ENCODE results near the gene RPH3AL. TPM values are rescaled to one million over a fixed set of nuclear protein-coding genes. Genes with fewer than 3 reads are reported as not detected.

The RPH3AL gene
- total RNA-seq, 2 donors from 2014 or later = 11.7 to 17.8 TPM

DNA sequence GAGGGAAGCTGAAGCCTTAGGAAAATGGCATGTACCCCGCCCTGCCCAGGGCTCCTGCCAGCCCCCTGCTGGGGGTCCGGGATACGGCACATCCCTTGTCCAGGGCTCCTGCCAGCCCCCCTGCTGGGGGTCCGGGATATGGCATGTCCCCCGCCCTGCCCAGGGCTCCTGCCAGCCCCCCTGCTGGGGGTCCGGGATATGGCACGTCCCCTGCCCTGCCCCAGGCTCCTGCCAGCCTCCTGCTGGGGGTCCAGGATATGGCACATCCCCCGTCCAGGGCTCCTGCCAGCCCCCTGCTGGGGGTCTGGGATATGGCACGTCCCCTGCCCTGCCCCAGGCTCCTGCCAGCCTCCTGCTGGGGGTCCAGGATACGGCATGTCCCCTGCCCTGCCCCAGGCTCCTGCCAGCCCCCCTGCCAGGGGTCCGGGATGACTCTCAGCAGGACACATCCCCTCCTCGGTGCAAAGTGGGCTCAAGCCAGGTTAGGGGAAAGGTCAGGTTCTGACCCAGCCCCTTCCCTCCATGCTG is 43.2 kb downstream of the RPH3AL start:
- no peaks in the 10 kb centered on the region for H3K36me3 ChIP-seq
- no peak overlapping the region for H3K27ac ChIP-seq
- no peak for TF ChIP-seq POLR2A (IDR thresholded peaks at IDR 0.05)
- WGBS = 69% methylated on average over 4 of the region's 12 CpGs
- no peaks in the 10 kb centered on the region for H3K9me3 ChIP-seq
- no peak for DNase-seq (ENCODE audit: low spot score)
- H3K27me3 ChIP-seq (replicated peaks; ENCODE audit: insufficient read depth) = no peaks in the 10 kb centered on the region
- no peaks in the 10 kb centered on the region for H3K4me1 ChIP-seq (replicated peaks)
- H3K4me3 ChIP-seq = no peak overlapping the region
- intact Hi-C loops (cut with DNase I) = no loop called here

- DNase-seq (ENCODE audit: low spot score) = no peak
- Histone ChIP-seq H3K27ac (no peak overlapping the region), H3K4me3 (no peak overlapping the region), H3K27me3 (replicated peaks; ENCODE audit: insufficient read depth) (no peaks in the 10 kb centered on the region), H3K36me3 (no peaks in the 10 kb centered on the region), H3K4me1 (replicated peaks) (no peaks in the 10 kb centered on the region), H3K9me3 (no peaks in the 10 kb centered on the region)
- TF ChIP-seq, protein P1, sequence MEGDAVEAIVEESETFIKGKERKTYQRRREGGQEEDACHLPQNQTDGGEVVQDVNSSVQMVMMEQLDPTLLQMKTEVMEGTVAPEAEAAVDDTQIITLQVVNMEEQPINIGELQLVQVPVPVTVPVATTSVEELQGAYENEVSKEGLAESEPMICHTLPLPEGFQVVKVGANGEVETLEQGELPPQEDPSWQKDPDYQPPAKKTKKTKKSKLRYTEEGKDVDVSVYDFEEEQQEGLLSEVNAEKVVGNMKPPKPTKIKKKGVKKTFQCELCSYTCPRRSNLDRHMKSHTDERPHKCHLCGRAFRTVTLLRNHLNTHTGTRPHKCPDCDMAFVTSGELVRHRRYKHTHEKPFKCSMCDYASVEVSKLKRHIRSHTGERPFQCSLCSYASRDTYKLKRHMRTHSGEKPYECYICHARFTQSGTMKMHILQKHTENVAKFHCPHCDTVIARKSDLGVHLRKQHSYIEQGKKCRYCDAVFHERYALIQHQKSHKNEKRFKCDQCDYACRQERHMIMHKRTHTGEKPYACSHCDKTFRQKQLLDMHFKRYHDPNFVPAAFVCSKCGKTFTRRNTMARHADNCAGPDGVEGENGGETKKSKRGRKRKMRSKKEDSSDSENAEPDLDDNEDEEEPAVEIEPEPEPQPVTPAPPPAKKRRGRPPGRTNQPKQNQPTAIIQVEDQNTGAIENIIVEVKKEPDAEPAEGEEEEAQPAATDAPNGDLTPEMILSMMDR (IDR thresholded peaks at IDR 0.05) = no peak
- no peak for TF ChIP-seq POLR2AphosphoS5 (IDR thresholded peaks at IDR 0.05)
- no peak for TF ChIP-seq POLR2A (IDR thresholded peaks at IDR 0.05)
- 67% methylated on average over 22 of the region's 22 CpGs for WGBS
- intact Hi-C loops (cut with DNase I) = no loop called here
These were observed 44.7 kb downstream of the RPH3AL start for GRCh38 chr17:307741-308507.

DNA sequence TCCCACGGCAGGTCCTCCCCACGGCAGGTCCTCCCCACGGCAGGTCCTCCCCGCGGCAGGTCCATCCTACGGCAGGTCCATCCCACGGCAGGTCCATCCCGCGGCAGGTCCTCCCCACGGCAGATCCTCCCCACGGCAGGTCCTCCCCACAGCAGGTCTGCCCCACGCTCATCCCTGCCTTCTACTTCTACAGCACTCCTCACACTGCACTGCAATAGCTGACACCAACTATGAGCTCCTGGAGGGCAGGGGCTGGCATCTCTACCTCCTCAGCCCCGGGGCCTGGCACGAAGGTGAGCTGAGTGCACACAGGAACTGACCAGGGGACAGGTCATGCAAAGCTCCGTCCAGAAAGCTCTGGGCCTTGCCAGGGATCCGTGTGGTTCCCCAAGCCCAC is 45.3 kb downstream of the RPH3AL start:
- Histone ChIP-seq H3K27me3 (replicated peaks; ENCODE audit: insufficient read depth) (no peaks in the 10 kb centered on the region), H3K9me3 (no peaks in the 10 kb centered on the region), H3K4me1 (replicated peaks) (no peaks in the 10 kb centered on the region), H3K27ac (no peak overlapping the region), H3K4me3 (no peak overlapping the region), H3K36me3 (no peaks in the 10 kb centered on the region)
- 93% methylated on average over 16 of the region's 16 CpGs for WGBS
- intact Hi-C loops (cut with DNase I) = no loop called here
- no peak for TF ChIP-seq POLR2AphosphoS5 (IDR thresholded peaks at IDR 0.05)
- TF ChIP-seq, protein P1 (IDR thresholded peaks at IDR 0.05) = no peak
- TF ChIP-seq POLR2A (IDR thresholded peaks at IDR 0.05) = no peak
- no peak for DNase-seq (ENCODE audit: low spot score)

- no peak overlapping the region for H3K4me3 ChIP-seq
- intact Hi-C loops (cut with DNase I) = no loop called here
- DNase-seq (ENCODE audit: low spot score) = no peak
- 91% methylated on average over 24 of the region's 26 CpGs for WGBS
- no peaks in the 10 kb centered on the region for H3K9me3 ChIP-seq
- no peaks in the 10 kb centered on the region for H3K27me3 ChIP-seq (replicated peaks; ENCODE audit: insufficient read depth)
- no peaks in the 10 kb centered on the region for H3K4me1 ChIP-seq (replicated peaks)
- H3K27ac ChIP-seq = no peak overlapping the region
- no peaks in the 10 kb centered on the region for H3K36me3 ChIP-seq
- TF ChIP-seq POLR2A (IDR thresholded peaks at IDR 0.05) (no peak), POLR2AphosphoS5 (IDR thresholded peaks at IDR 0.05) (no peak)
- TF ChIP-seq, protein P1 (IDR thresholded peaks at IDR 0.05) = no peak
These were observed 45.9 kb downstream of the RPH3AL start for GRCh38 chr17:306536-307294.

DNA sequence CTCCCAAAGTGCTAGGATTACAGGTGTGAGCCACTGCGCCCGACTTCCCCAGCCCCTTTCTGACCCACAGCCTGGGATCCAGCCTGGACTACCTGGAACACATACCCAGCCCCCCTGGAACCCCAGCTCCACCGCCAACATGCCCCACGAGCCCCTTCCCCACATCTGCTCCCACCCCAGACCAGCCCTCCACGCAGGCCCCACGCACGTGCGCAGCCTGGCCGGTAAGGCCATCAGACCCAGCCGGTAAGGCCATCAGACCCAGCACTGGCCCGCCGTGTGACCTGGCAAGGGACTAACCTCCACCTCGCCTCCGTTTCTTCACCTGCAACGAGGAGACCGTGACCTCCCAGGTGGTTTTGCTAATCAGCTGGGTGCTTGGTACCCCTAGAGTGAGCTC is 46.5 kb downstream of the RPH3AL start:
- no peak overlapping the region for H3K4me3 ChIP-seq
- TF ChIP-seq POLR2AphosphoS5 (IDR thresholded peaks at IDR 0.05) = no peak
- TF ChIP-seq, protein P1 (IDR thresholded peaks at IDR 0.05) = no peak
- TF ChIP-seq POLR2A (IDR thresholded peaks at IDR 0.05) = no peak
- intact Hi-C loops (cut with DNase I) = no loop called here
- H3K27ac ChIP-seq = no peak overlapping the region
- H3K27me3 ChIP-seq (replicated peaks; ENCODE audit: insufficient read depth) = no peaks in the 10 kb centered on the region
- H3K9me3 ChIP-seq = no peaks in the 10 kb centered on the region
- 94% methylated on average over 16 of the region's 16 CpGs for WGBS
- no peak for DNase-seq (ENCODE audit: low spot score)
- H3K36me3 ChIP-seq = no peaks in the 10 kb centered on the region
- H3K4me1 ChIP-seq (replicated peaks) = no peaks in the 10 kb centered on the region

Data from prostate gland (tissue), 2 donors.